ENCODE results near the gene UBQLNL.

Gene UBQLNL

GRCh38 chr11:5514841-5515240, 1.7 kb downstream of the UBQLNL start:
- CTCF ChIA-PET, result interaction anchor here (0.8 kb wide), 1 partner anchor 39 kb away, joined by 3 read pairs; no protein-coding TSS in a partner anchor
- POLR2A ChIA-PET, result no interaction called here
- DNase-seq (ENCODE audit: low read depth, low spot score), result no peak
- H3K4me3 ChIP-seq (ENCODE audit: low read depth, low read length), result no peak overlapping the region
- TF ChIP-seq, protein P1, sequence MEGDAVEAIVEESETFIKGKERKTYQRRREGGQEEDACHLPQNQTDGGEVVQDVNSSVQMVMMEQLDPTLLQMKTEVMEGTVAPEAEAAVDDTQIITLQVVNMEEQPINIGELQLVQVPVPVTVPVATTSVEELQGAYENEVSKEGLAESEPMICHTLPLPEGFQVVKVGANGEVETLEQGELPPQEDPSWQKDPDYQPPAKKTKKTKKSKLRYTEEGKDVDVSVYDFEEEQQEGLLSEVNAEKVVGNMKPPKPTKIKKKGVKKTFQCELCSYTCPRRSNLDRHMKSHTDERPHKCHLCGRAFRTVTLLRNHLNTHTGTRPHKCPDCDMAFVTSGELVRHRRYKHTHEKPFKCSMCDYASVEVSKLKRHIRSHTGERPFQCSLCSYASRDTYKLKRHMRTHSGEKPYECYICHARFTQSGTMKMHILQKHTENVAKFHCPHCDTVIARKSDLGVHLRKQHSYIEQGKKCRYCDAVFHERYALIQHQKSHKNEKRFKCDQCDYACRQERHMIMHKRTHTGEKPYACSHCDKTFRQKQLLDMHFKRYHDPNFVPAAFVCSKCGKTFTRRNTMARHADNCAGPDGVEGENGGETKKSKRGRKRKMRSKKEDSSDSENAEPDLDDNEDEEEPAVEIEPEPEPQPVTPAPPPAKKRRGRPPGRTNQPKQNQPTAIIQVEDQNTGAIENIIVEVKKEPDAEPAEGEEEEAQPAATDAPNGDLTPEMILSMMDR (IDR thresholded peaks at IDR 0.05; ENCODE audit: insufficient read depth, low read length, missing control alignments), result no peak

- DNase-seq (ENCODE audit: low read depth, low spot score), result no peak
- H3K4me3 ChIP-seq (ENCODE audit: low read depth, low read length), result no peak within 1 kb of the TSS
- ChIA-PET CTCF (interaction anchor here (1.1 to 2.2 kb wide), 3 partner anchors 34 to 44 kb away, joined by 3 to 7 read pairs (median 3); no protein-coding TSS in a partner anchor), POLR2A (no interaction called here)
- TF ChIP-seq, protein P1 (IDR thresholded peaks at IDR 0.05; ENCODE audit: insufficient read depth, low read length, missing control alignments), result no peak
Measured at GRCh38 chr11:5509803-5510202, 6.7 kb downstream of the UBQLNL start, which contains the start of gene UBQLN3. TSS of gene UBQLN3 (minus strand) at chr11:5509957. CDS start at chr11:5509558, 399 bp downstream.

DNA sequence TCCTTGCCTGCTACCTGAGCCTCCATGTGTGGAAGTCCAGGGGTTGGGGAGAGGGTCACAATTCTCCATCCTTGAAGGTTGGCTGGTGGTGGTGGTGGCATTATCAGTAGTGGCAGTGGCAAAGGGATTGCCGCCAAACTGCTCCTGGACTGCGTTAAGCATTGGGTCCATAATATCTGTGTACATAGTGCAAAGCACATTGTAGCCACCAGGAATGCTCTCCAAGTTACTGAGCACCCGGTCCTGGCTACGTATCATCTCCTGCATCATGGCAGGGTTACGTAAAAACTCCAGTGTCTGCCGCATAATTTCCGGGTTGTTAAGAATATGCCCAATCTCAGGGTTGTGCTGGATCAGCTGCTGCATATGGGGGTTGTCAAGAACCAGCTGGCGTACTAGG, 7.9 kb downstream of the UBQLNL start:
- ChIA-PET POLR2A (no interaction called here), CTCF (no interaction called here)
- no peak overlapping the region for H3K4me3 ChIP-seq (ENCODE audit: low read depth, low read length)
- TF ChIP-seq, protein P1 (IDR thresholded peaks at IDR 0.05; ENCODE audit: insufficient read depth, low read length, missing control alignments), result no peak
- no peak for DNase-seq (ENCODE audit: low read depth, low spot score)

GRCh38 chr11:5507933-5508305, 8.6 kb downstream of the UBQLNL start:
- no peak for DNase-seq (ENCODE audit: low read depth, low spot score)
- ChIA-PET CTCF (no interaction called here), POLR2A (no interaction called here)
- TF ChIP-seq, protein P1 (IDR thresholded peaks at IDR 0.05; ENCODE audit: insufficient read depth, low read length, missing control alignments), result no peak
- H3K4me3 ChIP-seq (ENCODE audit: low read depth, low read length), result no peak overlapping the region

- TF ChIP-seq, protein P1 (IDR thresholded peaks at IDR 0.05; ENCODE audit: insufficient read depth, low read length, missing control alignments), result no peak
- H3K4me3 ChIP-seq (ENCODE audit: low read depth, low read length), result no peak overlapping the region
- ChIA-PET POLR2A (no interaction called here), CTCF (no interaction called here)
- no peak for DNase-seq (ENCODE audit: low read depth, low spot score)
Measured at GRCh38 chr11:5507177-5507932, 9.1 kb downstream of the UBQLNL start.

DNA sequence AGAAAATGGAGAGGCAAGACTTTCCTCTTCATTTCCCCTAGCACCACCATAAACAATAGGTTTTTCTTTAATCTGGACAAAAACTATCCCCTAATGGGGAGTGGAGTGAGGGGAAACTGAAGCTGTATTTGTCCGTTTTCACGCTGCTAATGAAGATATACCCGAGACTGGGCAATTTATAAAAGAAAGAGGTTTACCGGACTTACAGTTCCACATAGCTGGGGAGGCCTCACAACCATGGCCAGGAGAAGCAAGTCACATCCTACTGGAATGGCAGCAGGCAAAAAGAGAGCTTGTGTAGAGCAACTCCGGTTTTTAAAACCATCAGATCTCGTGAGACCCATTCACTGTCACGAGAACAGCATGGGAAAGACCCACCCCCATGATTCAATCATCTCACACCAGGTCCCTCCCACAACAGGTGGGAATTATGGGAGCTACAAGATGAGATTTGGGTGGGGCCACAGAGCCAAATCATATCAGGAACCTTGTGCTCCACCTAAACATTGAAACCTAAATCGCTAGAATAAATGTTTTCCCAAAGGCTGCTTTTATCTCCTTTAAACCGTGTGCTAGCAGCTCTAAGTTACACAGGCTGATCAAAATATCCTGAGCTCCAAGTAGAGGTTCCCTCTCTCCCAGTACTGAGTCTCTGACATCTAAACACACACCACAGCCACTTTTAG, 11.0 kb downstream of the UBQLNL start:
- DNase-seq (ENCODE audit: low read depth, low spot score), result no peak
- POLR2A ChIA-PET, result no interaction called here
- TF ChIP-seq, protein P1 (IDR thresholded peaks at IDR 0.05; ENCODE audit: insufficient read depth, low read length, missing control alignments), result no peak
- H3K4me3 ChIP-seq (ENCODE audit: low read depth, low read length), result no peak overlapping the region
- CTCF ChIA-PET, result interaction anchor here (1.3 kb wide), 1 partner anchor 48 kb away, joined by 3 read pairs; no protein-coding TSS in a partner anchor

Data from AG04449 (cell line).